HepG2 (cell line): ENCODE results near the gene NUTF2. TPM values are rescaled to one million over a fixed set of nuclear protein-coding genes. Genes with fewer than 3 reads are reported as not detected.

Source experiments
- ATM ChIP-seq: fragments of 450-650 bp; IDR thresholded peaks from 2 replicates; pipeline ENCODE4 v1.7.1; 2017; ENCODE audit warnings: mild to moderate bottlenecking, borderline replicate concordance
- CBX5 ChIP-seq: sonication (generic); formaldehyde crosslinking; IDR thresholded peaks from 2 replicates; pipeline ENCODE4 v1.4.0; 2020; ENCODE audit warnings: missing genetic modification reagents, borderline replicate concordance
- CTCF ChIP-seq: sonication (generic); formaldehyde crosslinking; IDR thresholded peaks from 2 replicates; pipeline ENCODE4 v1.5.0; 2020; ENCODE audit warnings: mild to moderate bottlenecking, missing genetic modification reagents, moderate library complexity
- DNMT1 ChIP-seq: sonication (generic); formaldehyde crosslinking; IDR thresholded peaks from 2 replicates; pipeline ENCODE4 v1.5.1; 2020; ENCODE audit warnings: mild to moderate bottlenecking, missing genetic modification reagents
- ELF3 ChIP-seq: IDR thresholded peaks from 2 replicates; pipeline ENCODE4 v1.6.1; 2016; ENCODE audit warnings: missing genetic modification reagents, missing compliant biosample characterization
- ERF ChIP-seq: IDR thresholded peaks from 2 replicates; pipeline ENCODE4 v1.6.1; 2018; ENCODE audit warnings: missing biosample characterization, missing genetic modification reagents
- HNRNPL ChIP-seq: fragments of 200-400 bp; formaldehyde crosslinking; IDR thresholded peaks from 2 replicates; pipeline ENCODE4 v1.6.1; 2017; ENCODE audit warnings: mild to moderate bottlenecking, low read depth, low read length
- JARID2 ChIP-seq: sonication (generic); formaldehyde crosslinking; IDR thresholded peaks from 2 replicates; pipeline ENCODE4 v1.8.1; 2023; ENCODE audit warnings: missing genetic modification reagents, inconsistent platforms; ENCODE audit not compliant: insufficient replicate concordance
- KDM4B ChIP-seq: sonication (generic); formaldehyde crosslinking; IDR thresholded peaks from 2 replicates; pipeline ENCODE4 v1.4.0; 2020; ENCODE audit warnings: missing genetic modification reagents
- NCOR1 ChIP-seq: fragments of 200-600 bp; sonication (generic); IDR thresholded peaks from 2 replicates; pipeline ENCODE4 v1.7.0; 2017; ENCODE audit warnings: antibody characterized with exemption, low read length, borderline replicate concordance
- PHF20 ChIP-seq: sonication (generic); formaldehyde crosslinking; IDR thresholded peaks from 2 replicates; pipeline ENCODE4 v1.5.0; 2020; ENCODE audit warnings: mild to moderate bottlenecking, missing genetic modification reagents
- PLRG1 ChIP-seq: fragments of 450-650 bp; conservative IDR thresholded peaks from 2 replicates; pipeline ENCODE4 v1.6.1; 2016
- RFX5 ChIP-seq: IDR thresholded peaks from 2 replicates; pipeline ENCODE4 v1.6.1; 2011; ENCODE audit warnings: low read depth, low read length, improper control_type of control experiment
- SMC3 ChIP-seq: IDR thresholded peaks from 2 replicates; pipeline ENCODE4 v1.6.1; 2011; ENCODE audit warnings: low read length, improper control_type of control experiment
- SRF ChIP-seq: IDR thresholded peaks from 2 replicates; pipeline ENCODE4 v1.6.1; 2011; ENCODE audit warnings: mild to moderate bottlenecking, low read depth, low read length, moderate library complexity
- TARDBP ChIP-seq: sonication (generic); formaldehyde crosslinking; IDR thresholded peaks from 2 replicates; pipeline ENCODE4 v1.8.0; 2022; ENCODE audit warnings: mild to moderate bottlenecking, missing genetic modification reagents
- TOE1 ChIP-seq: sonication (generic); formaldehyde crosslinking; IDR thresholded peaks from 2 replicates; pipeline ENCODE4 v1.4.0; 2020; ENCODE audit warnings: mild to moderate bottlenecking, missing genetic modification reagents
- TRIM22 ChIP-seq: fragments of 450-650 bp; IDR thresholded peaks from 2 replicates; pipeline ENCODE4 v1.6.1; 2017
- YEATS2 ChIP-seq: sonication (generic); formaldehyde crosslinking; IDR thresholded peaks from 2 replicates; pipeline ENCODE4 v1.4.0; 2020; ENCODE audit warnings: missing genetic modification reagents, borderline replicate concordance
- ZKSCAN5 ChIP-seq: sonication (generic); formaldehyde crosslinking; IDR thresholded peaks from 2 replicates; pipeline ENCODE4 v1.5.1; 2020; ENCODE audit warnings: mild to moderate bottlenecking, missing genetic modification reagents
- ZNF629 ChIP-seq: sonication (generic); formaldehyde crosslinking; conservative IDR thresholded peaks from 2 replicates; pipeline ENCODE4 v1.5.0; 2020; ENCODE audit warnings: missing genetic modification reagents
- ZNF724P ChIP-seq: sonication (generic); formaldehyde crosslinking; IDR thresholded peaks from 2 replicates; pipeline ENCODE4 v1.8.0; 2022; ENCODE audit warnings: missing genetic modification reagents, borderline replicate concordance
- ZNF776 ChIP-seq: sonication (generic); formaldehyde crosslinking; IDR thresholded peaks from 2 replicates; pipeline ENCODE4 v1.4.0; 2020; ENCODE audit warnings: mild to moderate bottlenecking, missing genetic modification reagents
- ZSCAN25 ChIP-seq: sonication (generic); formaldehyde crosslinking; IDR thresholded peaks from 2 replicates; pipeline ENCODE4 v1.8.0; 2022; ENCODE audit warnings: mild to moderate bottlenecking, missing genetic modification reagents
- polyA plus RNA-seq, 8 experiments: library from polyadenylated mRNA; depleted of rRNA in 3 of 8; stranded (reverse) in 7 of 8; unstranded in 1 of 8; fragments of >200 nt; fragmentation: Illumina TruSeq in 4 of 8; extraction: Trizol in 4 of 8; gene quantifications; 2 replicates each; pipeline versions ENCODE4 v1.2.1 to v1.2.3, GENCODE V29; 2011 to 2016; ENCODE audit warnings: low read depth in 4 of 8, missing spikeins in 1 of 8, mixed read lengths in 1 of 8; ENCODE audit not compliant: insufficient read depth in 1 of 8
- total RNA-seq, 5 experiments: library from RNA; depleted of rRNA; stranded (reverse); fragments of >200 nt; fragmentation: Illumina TruSeq; extraction: Trizol; gene quantifications; 2 replicates each; pipeline ENCODE4 v1.2.3, GENCODE V29; 2016; ENCODE audit warnings: low read depth in 1 of 5
- TF ChIP-seq, protein P1 (sequence below): sonication (generic); formaldehyde crosslinking; IDR thresholded peaks from 2 replicates; pipeline ENCODE4 v1.5.0; 2020; ENCODE audit warnings: missing genetic modification reagents
- TF ChIP-seq, protein P2 (sequence below): sonication (generic); IDR thresholded peaks from 2 replicates; pipeline ENCODE4 v1.6.1; 2016; ENCODE audit warnings: low read depth, borderline replicate concordance
- TF ChIP-seq, protein P3 (sequence below): sonication (generic); formaldehyde crosslinking; IDR thresholded peaks from 2 replicates; pipeline ENCODE4 v1.4.0; 2020; ENCODE audit warnings: mild to moderate bottlenecking, missing genetic modification reagents, borderline replicate concordance

The NUTF2 gene
- total and polyA plus RNA-seq, 2 of the 13 experiments (the other 11 are each of a cell fraction or from before 2014, with no cell fraction given) = 168 to 214 TPM

- TF ChIP-seq ZNF724P (no peak), TRIM22 (no peak), RFX5 (no peak), KDM4B (CRISPR knock-in tag) (no peak), ZNF629 (no peak), HNRNPL (peak; percentile 2; the same call in 1 of the 2 replicates), YEATS2 (0 out of 2 replicates have a peak, but pooled peaks have one; percentile 43), JARID2 (CRISPR knock-in tag) (peak; percentile 2), TOE1 (CRISPR knock-in tag) (no peak), CBX5 (CRISPR knock-in tag) (peak; percentile 81; the same call in 1 of the 2 replicates), DNMT1 (0 out of 2 replicates have a peak, but pooled peaks have one; percentile 38), ZNF776 (CRISPR knock-in tag) (no peak), ATM (no peak), ZSCAN25 (CRISPR knock-in tag) (no peak), PLRG1 (no peak), SMC3 (peak; percentile 88), CTCF (CRISPR knock-in tag) (peak; percentile 96), NCOR1 (no peak), SRF (no peak), ERF (CRISPR knock-in tag) (peak; percentile 55; the same call in 1 of the 2 replicates), TARDBP (CRISPR knock-in tag) (peak; percentile 43; the same call in 1 of the 2 replicates), ZKSCAN5 (no peak), PHF20 (CRISPR knock-in tag) (no peak), ELF3 (CRISPR knock-in tag) (0 out of 2 replicates have a peak, but pooled peaks have one; percentile 27)
- TF ChIP-seq, protein P1, sequence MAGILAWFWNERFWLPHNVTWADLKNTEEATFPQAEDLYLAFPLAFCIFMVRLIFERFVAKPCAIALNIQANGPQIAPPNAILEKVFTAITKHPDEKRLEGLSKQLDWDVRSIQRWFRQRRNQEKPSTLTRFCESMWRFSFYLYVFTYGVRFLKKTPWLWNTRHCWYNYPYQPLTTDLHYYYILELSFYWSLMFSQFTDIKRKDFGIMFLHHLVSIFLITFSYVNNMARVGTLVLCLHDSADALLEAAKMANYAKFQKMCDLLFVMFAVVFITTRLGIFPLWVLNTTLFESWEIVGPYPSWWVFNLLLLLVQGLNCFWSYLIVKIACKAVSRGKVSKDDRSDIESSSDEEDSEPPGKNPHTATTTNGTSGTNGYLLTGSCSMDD (CRISPR knock-in tag) = no peak
- TF ChIP-seq, protein P2, sequence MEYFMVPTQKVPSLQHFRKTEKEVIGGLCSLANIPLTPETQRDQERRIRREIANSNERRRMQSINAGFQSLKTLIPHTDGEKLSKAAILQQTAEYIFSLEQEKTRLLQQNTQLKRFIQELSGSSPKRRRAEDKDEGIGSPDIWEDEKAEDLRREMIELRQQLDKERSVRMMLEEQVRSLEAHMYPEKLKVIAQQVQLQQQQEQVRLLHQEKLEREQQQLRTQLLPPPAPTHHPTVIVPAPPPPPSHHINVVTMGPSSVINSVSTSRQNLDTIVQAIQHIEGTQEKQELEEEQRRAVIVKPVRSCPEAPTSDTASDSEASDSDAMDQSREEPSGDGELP = peak; percentile 34; the same call in 1 of the 2 replicates
- TF ChIP-seq, protein P3, sequence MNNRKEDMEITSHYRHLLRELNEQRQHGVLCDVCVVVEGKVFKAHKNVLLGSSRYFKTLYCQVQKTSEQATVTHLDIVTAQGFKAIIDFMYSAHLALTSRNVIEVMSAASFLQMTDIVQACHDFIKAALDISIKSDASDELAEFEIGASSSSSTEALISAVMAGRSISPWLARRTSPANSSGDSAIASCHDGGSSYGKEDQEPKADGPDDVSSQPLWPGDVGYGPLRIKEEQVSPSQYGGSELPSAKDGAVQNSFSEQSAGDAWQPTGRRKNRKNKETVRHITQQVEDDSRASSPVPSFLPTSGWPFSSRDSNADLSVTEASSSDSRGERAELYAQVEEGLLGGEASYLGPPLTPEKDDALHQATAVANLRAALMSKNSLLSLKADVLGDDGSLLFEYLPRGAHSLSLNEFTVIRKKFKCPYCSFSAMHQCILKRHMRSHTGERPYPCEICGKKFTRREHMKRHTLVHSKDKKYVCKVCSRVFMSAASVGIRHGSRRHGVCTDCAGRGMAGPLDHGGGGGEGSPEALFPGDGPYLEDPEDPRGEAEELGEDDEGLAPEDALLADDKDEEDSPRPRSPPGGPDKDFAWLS (CRISPR knock-in tag) = no peak
Measured at GRCh38 chr16:67883872-67884261, 37.1 kb downstream of the NUTF2 start (continued).
